ENCODE data around the gene EEF1A1.
"Not testable (repeated sequence)": the region's sequence is repeated elsewhere in the genome, so short reads cannot be mapped to it uniquely, and the experiment has no call there.

EEF1A1 gene

DNA sequence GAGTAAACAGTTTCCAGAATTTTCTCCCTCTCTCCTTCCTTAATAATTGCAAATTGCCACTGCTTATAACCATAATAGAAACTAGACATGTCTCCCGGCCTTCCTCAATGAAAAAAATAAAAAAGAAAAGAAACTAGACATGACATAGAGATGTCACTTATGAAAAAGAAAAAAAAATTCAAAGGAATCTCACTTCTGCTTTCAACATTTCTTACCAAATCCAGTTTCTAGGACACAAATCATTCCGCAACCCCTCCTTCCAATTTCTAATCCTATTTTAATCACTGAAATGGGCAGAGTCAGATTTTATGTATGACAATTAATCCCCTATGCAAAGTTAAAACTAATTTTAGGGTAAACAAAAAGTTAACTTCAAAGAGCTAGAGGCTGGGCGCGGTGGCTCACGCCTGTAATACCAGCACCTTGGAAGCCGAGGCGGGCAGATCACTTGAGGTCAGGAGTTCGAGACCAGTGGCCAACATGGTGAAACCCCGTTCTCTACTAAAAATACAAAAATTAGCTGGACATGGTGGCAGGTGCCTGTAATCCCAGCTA lies 40.1 kb upstream of the EEF1A1 start:
- ATAC-seq = no peak
- TF ChIP-seq ZC3H10 (CRISPR knock-in tag; IDR thresholded peaks at IDR 0.05) (no peak), ISL1 (CRISPR knock-in tag; IDR thresholded peaks at IDR 0.05) (no peak), ZNF70 (CRISPR knock-in tag; IDR thresholded peaks at IDR 0.05) (no peak), CREB5 (CRISPR knock-in tag; IDR thresholded peaks at IDR 0.05; ENCODE audit: low read depth) (no peak), TSHZ2 (CRISPR knock-in tag; IDR thresholded peaks at IDR 0.05) (no peak), SNAI2 (CRISPR knock-in tag; IDR thresholded peaks at IDR 0.05) (no peak), BACH2 (CRISPR knock-in tag; IDR thresholded peaks at IDR 0.05; ENCODE audit: borderline replicate concordance) (no peak), ESRRG (CRISPR knock-in tag; IDR thresholded peaks at IDR 0.05) (no peak), ZFP3 (CRISPR knock-in tag; IDR thresholded peaks at IDR 0.05) (no peak), ZFP30 (CRISPR knock-in tag; IDR thresholded peaks at IDR 0.05) (no peak), PPARA (CRISPR knock-in tag; IDR thresholded peaks at IDR 0.05; ENCODE audit: borderline replicate concordance) (no peak), ZNF8 (CRISPR knock-in tag; IDR thresholded peaks at IDR 0.05) (no peak), ARNTL (CRISPR knock-in tag; IDR thresholded peaks at IDR 0.05; ENCODE audit: borderline replicate concordance, low read depth) (no peak)

DNA sequence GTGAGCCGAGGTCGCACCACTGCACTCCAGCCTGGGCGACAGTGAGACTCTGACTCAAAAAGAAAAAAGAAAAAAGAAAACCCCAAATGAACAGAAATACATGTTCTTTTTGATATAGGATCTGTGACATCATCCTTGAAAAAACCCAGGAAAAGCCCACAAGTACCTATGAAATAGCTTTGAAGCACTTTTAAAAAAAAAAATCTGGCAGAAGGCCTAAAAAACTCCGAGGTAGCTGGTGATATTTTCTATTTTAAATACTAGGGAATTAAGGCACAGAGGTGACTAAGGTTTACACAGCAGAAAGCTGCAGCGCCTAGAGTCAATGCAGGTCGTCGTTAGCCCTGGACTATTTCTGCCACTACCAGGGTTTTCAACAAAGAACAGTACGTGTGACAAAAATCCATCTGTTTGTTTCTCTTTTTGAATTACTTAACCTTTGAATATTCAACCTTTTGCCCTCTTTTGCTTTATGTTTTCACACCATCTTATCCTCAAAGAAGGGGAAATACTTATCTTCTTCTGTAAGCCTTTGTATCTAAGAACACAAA lies 39.4 kb upstream of the EEF1A1 start:
- no peak for ATAC-seq
- TF ChIP-seq TCF4 (CRISPR knock-in tag; IDR thresholded peaks at IDR 0.05; ENCODE audit: borderline replicate concordance) = no peak
- TF ChIP-seq ARNTL (CRISPR knock-in tag; IDR thresholded peaks at IDR 0.05; ENCODE audit: borderline replicate concordance, low read depth) = no peak
- no peak for TF ChIP-seq ISL1 (CRISPR knock-in tag; IDR thresholded peaks at IDR 0.05)
- no peak for TF ChIP-seq OSR1 (CRISPR knock-in tag; IDR thresholded peaks at IDR 0.05)
- no peak for TF ChIP-seq TSHZ2 (CRISPR knock-in tag; IDR thresholded peaks at IDR 0.05)

DNA sequence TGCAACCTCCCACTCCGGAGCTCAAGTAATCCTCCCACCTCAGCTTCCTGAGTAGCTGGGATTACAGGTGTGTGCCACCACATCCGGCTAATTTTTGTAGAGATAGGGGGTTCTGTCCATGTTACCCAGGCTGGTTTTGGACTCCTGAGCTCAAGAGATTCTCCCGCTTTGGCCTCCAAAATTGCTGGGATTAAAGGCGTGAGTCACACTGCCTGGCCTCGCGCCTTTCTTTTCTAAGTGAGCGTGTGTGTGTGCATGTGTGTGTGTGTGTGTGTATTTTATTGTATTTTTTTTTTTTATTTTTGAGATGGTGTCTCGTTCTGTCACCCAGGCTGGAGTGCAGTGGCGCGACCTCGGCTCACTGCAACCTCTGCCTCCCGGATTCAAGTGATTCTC lies 38.6 kb upstream of the EEF1A1 start:
- not testable (repeated sequence) for ATAC-seq

DNA sequence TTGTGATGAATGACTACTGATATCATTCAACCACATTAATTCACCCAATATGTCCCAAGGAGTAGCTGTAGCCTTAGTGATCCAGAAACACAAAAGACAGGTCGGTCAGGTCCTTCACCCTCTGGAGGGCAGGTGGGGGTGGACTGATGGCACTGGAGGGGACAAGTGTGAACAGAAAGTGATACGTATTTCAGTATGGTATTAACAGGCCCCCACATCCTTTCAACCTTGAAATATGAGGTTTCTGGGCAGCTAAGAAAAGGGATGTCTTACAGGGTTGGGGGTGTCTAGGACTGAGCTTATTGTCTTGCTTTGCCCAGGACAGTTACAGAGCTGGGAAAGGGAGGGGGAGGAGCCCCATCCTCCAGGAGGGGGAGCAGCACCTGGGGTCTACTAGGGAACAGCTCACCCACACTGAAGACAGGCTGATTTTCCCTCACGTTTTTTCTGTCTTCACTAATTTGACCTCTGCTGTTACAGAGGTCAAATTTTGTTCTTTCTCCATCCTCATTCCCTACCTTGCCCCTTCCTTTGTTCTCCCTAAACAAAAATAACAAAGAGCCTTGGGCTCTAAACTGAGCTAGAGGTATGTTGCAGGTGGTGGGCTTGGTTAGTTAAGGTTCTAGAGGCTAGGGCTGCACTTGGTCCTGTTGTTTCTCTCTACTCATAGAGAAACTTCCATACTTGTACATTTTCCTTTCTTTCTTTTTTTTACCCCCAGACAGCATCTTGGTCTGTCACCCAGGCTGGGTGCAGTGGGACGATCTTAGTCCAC lies 38.0 kb upstream of the EEF1A1 start:
- no peak for TF ChIP-seq ZFP30 (CRISPR knock-in tag; IDR thresholded peaks at IDR 0.05)
- TF ChIP-seq CREB5 (CRISPR knock-in tag; IDR thresholded peaks at IDR 0.05; ENCODE audit: low read depth) = no peak
- no peak for TF ChIP-seq ZNF8 (CRISPR knock-in tag; IDR thresholded peaks at IDR 0.05)
- TF ChIP-seq ZC3H10 (CRISPR knock-in tag; IDR thresholded peaks at IDR 0.05) = no peak
- no peak for TF ChIP-seq OSR1 (CRISPR knock-in tag; IDR thresholded peaks at IDR 0.05)
- no peak for TF ChIP-seq GLIS3 (CRISPR knock-in tag; IDR thresholded peaks at IDR 0.05)
- no peak for ATAC-seq

DNA sequence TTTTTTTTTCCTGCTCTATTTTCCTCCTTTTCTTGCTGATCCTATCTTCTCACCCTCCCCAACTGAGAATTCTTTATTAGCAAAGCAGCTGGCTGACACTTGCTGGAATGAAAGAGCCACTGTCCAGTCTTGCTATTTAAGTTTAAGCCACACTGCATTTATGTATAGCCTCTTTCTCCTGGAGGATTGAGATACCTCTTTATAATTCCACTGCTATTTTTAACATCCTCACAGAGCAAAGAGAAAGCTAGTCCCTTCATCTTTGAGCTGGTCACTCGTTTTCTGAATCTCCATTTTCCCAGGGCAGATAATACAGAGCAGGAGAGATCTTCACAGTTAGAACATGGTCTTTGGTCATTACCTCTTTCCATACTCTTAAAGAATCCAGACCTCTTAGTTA lies 36.0 kb upstream of the EEF1A1 start:
- ATAC-seq = no peak
- TF ChIP-seq TSHZ2 (CRISPR knock-in tag; IDR thresholded peaks at IDR 0.05) = no peak
- no peak for TF ChIP-seq CSDC2 (CRISPR knock-in tag; IDR thresholded peaks at IDR 0.05)
- TF ChIP-seq ISL1 (CRISPR knock-in tag; IDR thresholded peaks at IDR 0.05) = no peak
- no peak for TF ChIP-seq ZFP3 (CRISPR knock-in tag; IDR thresholded peaks at IDR 0.05)
- TF ChIP-seq, protein P1, sequence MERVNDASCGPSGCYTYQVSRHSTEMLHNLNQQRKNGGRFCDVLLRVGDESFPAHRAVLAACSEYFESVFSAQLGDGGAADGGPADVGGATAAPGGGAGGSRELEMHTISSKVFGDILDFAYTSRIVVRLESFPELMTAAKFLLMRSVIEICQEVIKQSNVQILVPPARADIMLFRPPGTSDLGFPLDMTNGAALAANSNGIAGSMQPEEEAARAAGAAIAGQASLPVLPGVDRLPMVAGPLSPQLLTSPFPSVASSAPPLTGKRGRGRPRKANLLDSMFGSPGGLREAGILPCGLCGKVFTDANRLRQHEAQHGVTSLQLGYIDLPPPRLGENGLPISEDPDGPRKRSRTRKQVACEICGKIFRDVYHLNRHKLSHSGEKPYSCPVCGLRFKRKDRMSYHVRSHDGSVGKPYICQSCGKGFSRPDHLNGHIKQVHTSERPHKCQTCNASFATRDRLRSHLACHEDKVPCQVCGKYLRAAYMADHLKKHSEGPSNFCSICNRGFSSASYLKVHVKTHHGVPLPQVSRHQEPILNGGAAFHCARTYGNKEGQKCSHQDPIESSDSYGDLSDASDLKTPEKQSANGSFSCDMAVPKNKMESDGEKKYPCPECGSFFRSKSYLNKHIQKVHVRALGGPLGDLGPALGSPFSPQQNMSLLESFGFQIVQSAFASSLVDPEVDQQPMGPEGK (CRISPR knock-in tag; IDR thresholded peaks at IDR 0.05; ENCODE audit: borderline replicate concordance) = no peak
- TF ChIP-seq TCF4 (CRISPR knock-in tag; IDR thresholded peaks at IDR 0.05; ENCODE audit: borderline replicate concordance) = no peak
- TF ChIP-seq ZC3H10 (CRISPR knock-in tag; IDR thresholded peaks at IDR 0.05) = no peak
- no peak for TF ChIP-seq GLIS3 (CRISPR knock-in tag; IDR thresholded peaks at IDR 0.05)
- no peak for TF ChIP-seq ESRRG (CRISPR knock-in tag; IDR thresholded peaks at IDR 0.05)
- TF ChIP-seq ZFP30 (CRISPR knock-in tag; IDR thresholded peaks at IDR 0.05) = no peak
